Measurements from ENCODE around the gene GRM8. TPM values are rescaled to one million over a fixed set of nuclear protein-coding genes. Genes with fewer than 3 reads are reported as not detected.

GRM8 gene
- total RNA-seq, 1 experiment from 2014 or later: 0.80 TPM

GRCh38 chr7:126993626-126994213 is 259.0 kb downstream of the GRM8 start:
- Histone ChIP-seq H3K27ac (ENCODE audit: low read depth, low read length, poor library complexity, severe bottlenecking) (no peak overlapping the region), H3K4me1 (ENCODE audit: insufficient read depth, low read length, poor library complexity, severe bottlenecking) (no peaks in the 10 kb centered on the region), H3K4me3 (ENCODE audit: low read depth, low read length, poor library complexity, severe bottlenecking) (no peak overlapping the region), H3K36me3 (ENCODE audit: insufficient read depth, low read length, poor library complexity, severe bottlenecking) (no peaks in the 10 kb centered on the region), H3K9me3 (ENCODE audit: low read depth, low read length, poor library complexity, severe bottlenecking) (no peaks in the 10 kb centered on the region), H3K27me3 (replicated peaks; ENCODE audit: insufficient read depth, low read depth, low read length, poor library complexity) (no peaks in the 10 kb centered on the region)
- CTCF ChIA-PET: no interaction called here
- no peak for DNase-seq (ENCODE audit: low spot score)
- POLR2A ChIA-PET (ENCODE audit: low non-redundant PET): no interaction called here
- no TSS peak for BruUV-seq (replicated peaks)
- intact Hi-C loops (cut with micrococcal nuclease; ENCODE audit: unreplicated experiment): no loop called here
- TF ChIP-seq CTCF (conservative IDR thresholded peaks at IDR 0.05; ENCODE audit: low read depth, low read length) (no peak), EZH2 (IDR thresholded peaks at IDR 0.05; ENCODE audit: borderline replicate concordance, low read depth, low read length, poor library complexity, severe bottlenecking) (no peak)

GRCh38 chr7:126988022-126988421 is 264.7 kb downstream of the GRM8 start:
- BruUV-seq (replicated peaks): no TSS peak

DNA sequence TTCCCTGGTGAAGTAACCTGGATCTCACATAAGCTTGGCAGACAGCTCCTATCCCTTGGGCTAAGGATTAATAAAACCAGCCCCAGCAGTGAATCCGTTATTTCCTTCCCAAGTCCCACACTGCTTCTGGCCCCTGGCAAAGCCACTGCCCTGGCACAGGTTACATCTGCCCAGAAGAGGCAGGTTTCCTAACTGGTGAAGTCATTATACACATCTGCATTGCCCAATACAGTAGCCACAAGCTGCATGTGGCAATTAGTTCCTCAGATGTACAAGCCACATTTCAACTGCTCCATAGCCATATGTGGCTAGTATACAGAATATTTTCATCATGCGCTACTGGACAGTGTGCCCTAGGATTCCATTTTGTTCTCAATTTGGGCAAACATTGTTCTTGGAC is 273.0 kb downstream of the GRM8 start:
- Histone ChIP-seq H3K9me3 (ENCODE audit: low read depth, low read length, poor library complexity, severe bottlenecking) (no peaks in the 10 kb centered on the region), H3K27me3 (replicated peaks; ENCODE audit: insufficient read depth, low read depth, low read length, poor library complexity) (peaks cover 8% of the 10 kb centered on the region), H3K27ac (ENCODE audit: low read depth, low read length, poor library complexity, severe bottlenecking) (no peak overlapping the region), H3K4me1 (ENCODE audit: insufficient read depth, low read length, poor library complexity, severe bottlenecking) (no peaks in the 10 kb centered on the region), H3K36me3 (ENCODE audit: insufficient read depth, low read length, poor library complexity, severe bottlenecking) (no peaks in the 10 kb centered on the region), H3K4me3 (ENCODE audit: low read depth, low read length, poor library complexity, severe bottlenecking) (no peak overlapping the region)
- no peak for TF ChIP-seq CTCF (conservative IDR thresholded peaks at IDR 0.05; ENCODE audit: low read depth, low read length)
- TF ChIP-seq EZH2 (IDR thresholded peaks at IDR 0.05; ENCODE audit: borderline replicate concordance, low read depth, low read length, poor library complexity, severe bottlenecking): no peak
- intact Hi-C loops (cut with micrococcal nuclease; ENCODE audit: unreplicated experiment): no loop called here
- CTCF ChIA-PET: no interaction called here
- no peak for DNase-seq (ENCODE audit: low spot score)
- POLR2A ChIA-PET (ENCODE audit: low non-redundant PET): no interaction called here
- BruUV-seq (replicated peaks): no TSS peak

More at GRCh38 chr7:126988022-126988421, 264.7 kb downstream of the GRM8 start:
- no peak overlapping the region for H3K27ac ChIP-seq (ENCODE audit: low read depth, low read length, poor library complexity, severe bottlenecking)
- intact Hi-C loops (cut with micrococcal nuclease; ENCODE audit: unreplicated experiment): no loop called here
- POLR2A ChIA-PET (ENCODE audit: low non-redundant PET): no interaction called here
- no peaks in the 10 kb centered on the region for H3K4me1 ChIP-seq (ENCODE audit: insufficient read depth, low read length, poor library complexity, severe bottlenecking)
- no peak overlapping the region for H3K4me3 ChIP-seq (ENCODE audit: low read depth, low read length, poor library complexity, severe bottlenecking)
- H3K9me3 ChIP-seq (ENCODE audit: low read depth, low read length, poor library complexity, severe bottlenecking): no peaks in the 10 kb centered on the region
- H3K36me3 ChIP-seq (ENCODE audit: insufficient read depth, low read length, poor library complexity, severe bottlenecking): no peaks in the 10 kb centered on the region
- no peak for TF ChIP-seq CTCF (conservative IDR thresholded peaks at IDR 0.05; ENCODE audit: low read depth, low read length)
- TF ChIP-seq EZH2 (IDR thresholded peaks at IDR 0.05; ENCODE audit: borderline replicate concordance, low read depth, low read length, poor library complexity, severe bottlenecking): no peak
- no peaks in the 10 kb centered on the region for H3K27me3 ChIP-seq (replicated peaks; ENCODE audit: insufficient read depth, low read depth, low read length, poor library complexity)
- DNase-seq (ENCODE audit: low spot score): no peak
- CTCF ChIA-PET: no interaction called here
